GM12891 (cell line): ENCODE measurements around the gene HADH.

Source experiments
- POLR2A ChIP-seq: IDR thresholded peaks from 2 replicates; pipeline ENCODE4 v1.6.1; 2011; ENCODE audit warnings: low read depth, low read length, control low read depth
- SPI1 ChIP-seq: IDR thresholded peaks from 2 replicates; pipeline ENCODE4 v1.6.1; 2011; ENCODE audit warnings: low read depth, low read length, control low read depth
- TAF1 ChIP-seq: IDR thresholded peaks from 2 replicates; pipeline ENCODE4 v1.6.1; 2011; ENCODE audit warnings: low read depth, low read length, control low read depth

GRCh38 chr4:107987916-107988762, 1.6 kb upstream of the HADH start:
- TF ChIP-seq SPI1, result no peak
- TF ChIP-seq TAF1, result no peak
- no peak for TF ChIP-seq POLR2A
